22Rv1 (cell line): ENCODE results near the gene TAS2R9.

Source experiments
- CTCF ChIP-seq: fragments of 450-650 bp; IDR thresholded peaks from 2 replicates; pipeline ENCODE4 v1.5.1; 2017; ENCODE audit warnings: mild to moderate bottlenecking
- ZFX ChIP-seq: fragments of 450-650 bp; IDR thresholded peaks from 2 replicates; pipeline ENCODE4 v1.6.1; 2017; ENCODE audit warnings: antibody characterized with exemption, borderline replicate concordance

- TF ChIP-seq CTCF: no peak
- no peak for TF ChIP-seq ZFX
These were observed 30.9 kb downstream of the TAS2R9 start for GRCh38 chr12:10779103-10779502.
